Stimulated activated CD8-positive, alpha-beta memory T cell treated with anti-CD3 and anti-CD28 coated beads, Interleukin-15, amount 100 ng/mL, for 48 hours (primary cell): ENCODE data around the gene CCDC85B.

Experiments
- DNase-seq, 2 donors: peaks; one replicate each; pipeline ENCODE4 v3.0.0-alpha.2; 2020; ENCODE audit warnings: low read depth in 2 of 2

Gene CCDC85B

GRCh38 chr11:65934014-65934413 lies 43.5 kb downstream of the CCDC85B start:
- DNase-seq: no peak

GRCh38 chr11:65937766-65938165 lies 47.3 kb downstream of the CCDC85B start:
- no peak for DNase-seq
